ENCODE measurements around the gene LDLRAD4.

The LDLRAD4 gene

GRCh38 chr18:13390196-13390595 is 171.6 kb downstream of the LDLRAD4 start (continued):
- TF ChIP-seq TCF4 (CRISPR knock-in tag; IDR thresholded peaks at IDR 0.05; ENCODE audit: borderline replicate concordance) (no peak), PPARA (CRISPR knock-in tag; IDR thresholded peaks at IDR 0.05; ENCODE audit: borderline replicate concordance) (no peak)

GRCh38 chr18:13390711-13391110 is 172.2 kb downstream of the LDLRAD4 start:
- TF ChIP-seq PATZ1 (CRISPR knock-in tag; IDR thresholded peaks at IDR 0.05; ENCODE audit: borderline replicate concordance) (no peak), CSDC2 (CRISPR knock-in tag; IDR thresholded peaks at IDR 0.05) (no peak), PPARA (CRISPR knock-in tag; IDR thresholded peaks at IDR 0.05; ENCODE audit: borderline replicate concordance) (no peak), ZFP3 (CRISPR knock-in tag; IDR thresholded peaks at IDR 0.05) (no peak), ISL1 (CRISPR knock-in tag; IDR thresholded peaks at IDR 0.05) (no peak), ZC3H10 (CRISPR knock-in tag; IDR thresholded peaks at IDR 0.05) (no peak), ARNTL (CRISPR knock-in tag; IDR thresholded peaks at IDR 0.05; ENCODE audit: borderline replicate concordance, low read depth) (no peak), CREB5 (CRISPR knock-in tag; IDR thresholded peaks at IDR 0.05; ENCODE audit: low read depth) (no peak), TOX (CRISPR knock-in tag; IDR thresholded peaks at IDR 0.05; ENCODE audit: borderline replicate concordance) (no peak), RARB (CRISPR knock-in tag; IDR thresholded peaks at IDR 0.05) (no peak)
- ATAC-seq = no peak

GRCh38 chr18:13392029-13392750 is 173.6 kb downstream of the LDLRAD4 start:
- ATAC-seq = no peak
- TF ChIP-seq TSHZ2 (CRISPR knock-in tag; IDR thresholded peaks at IDR 0.05) (no peak), GLIS3 (CRISPR knock-in tag; IDR thresholded peaks at IDR 0.05) (no peak), CSRNP3 (CRISPR knock-in tag; IDR thresholded peaks at IDR 0.05) (no peak), TOX (CRISPR knock-in tag; IDR thresholded peaks at IDR 0.05; ENCODE audit: borderline replicate concordance) (no peak), PPARA (CRISPR knock-in tag; IDR thresholded peaks at IDR 0.05; ENCODE audit: borderline replicate concordance) (no peak), POU6F1 (CRISPR knock-in tag; IDR thresholded peaks at IDR 0.05; ENCODE audit: borderline replicate concordance, low read depth) (no peak), OSR1 (CRISPR knock-in tag; IDR thresholded peaks at IDR 0.05) (no peak), ARNTL (CRISPR knock-in tag; IDR thresholded peaks at IDR 0.05; ENCODE audit: borderline replicate concordance, low read depth) (no peak)

GRCh38 chr18:13392899-13393298 is 174.3 kb downstream of the LDLRAD4 start:
- no peak for ATAC-seq
- TF ChIP-seq PPARA (CRISPR knock-in tag; IDR thresholded peaks at IDR 0.05; ENCODE audit: borderline replicate concordance) (no peak), ESRRG (CRISPR knock-in tag; IDR thresholded peaks at IDR 0.05) (no peak), TOX (CRISPR knock-in tag; IDR thresholded peaks at IDR 0.05; ENCODE audit: borderline replicate concordance) (no peak), ZNF565 (CRISPR knock-in tag; conservative IDR thresholded peaks at IDR 0.05; ENCODE audit: low read depth) (no peak), RARB (CRISPR knock-in tag; IDR thresholded peaks at IDR 0.05) (no peak), ZNF8 (CRISPR knock-in tag; IDR thresholded peaks at IDR 0.05) (no peak), CSRNP3 (CRISPR knock-in tag; IDR thresholded peaks at IDR 0.05) (no peak)

All from SK-N-SH treated with all-trans-retinoic acid at 6 μM for 48 hours (cell line).